ENCODE data around the gene SLC30A9. TPM values are rescaled to one million over a fixed set of nuclear protein-coding genes. Genes with fewer than 3 reads are reported as not detected.

SLC30A9 gene
- total RNA-seq, 4 donors from 2014 or later, result 24.5 to 35.6 (median 27.3) TPM

DNA sequence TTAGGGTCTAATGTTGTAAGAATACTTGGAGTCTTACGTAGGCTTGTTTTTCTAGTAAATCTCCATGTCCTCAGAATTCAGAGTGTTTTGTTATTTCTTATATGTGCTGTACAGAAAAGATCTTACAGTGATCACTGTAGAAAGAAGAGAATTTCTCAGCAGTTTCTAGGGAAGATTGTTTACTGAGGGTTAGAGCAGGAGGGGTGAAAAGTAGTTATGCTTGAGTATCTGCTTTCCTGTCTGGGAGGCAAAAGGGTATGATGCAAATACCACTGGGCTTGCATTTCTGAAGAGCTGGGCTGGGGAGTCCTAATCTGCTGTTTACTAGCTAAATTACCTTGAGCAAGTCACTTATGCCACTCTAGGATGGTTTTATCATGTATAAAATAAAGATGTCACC is 84.0 kb downstream of the SLC30A9 start:
- Histone ChIP-seq H3K36me3 (peaks cover 0 to 14% of the 10 kb centered on the region in 2 donors), H3K27ac (no peak overlapping the region), H3K4me1 (no peaks in the 10 kb centered on the region), H3K27me3 (no peaks in the 10 kb centered on the region), H3K4me3 (no peak overlapping the region), H3K9me3 (no peaks in the 10 kb centered on the region)
- TF ChIP-seq, protein P1, sequence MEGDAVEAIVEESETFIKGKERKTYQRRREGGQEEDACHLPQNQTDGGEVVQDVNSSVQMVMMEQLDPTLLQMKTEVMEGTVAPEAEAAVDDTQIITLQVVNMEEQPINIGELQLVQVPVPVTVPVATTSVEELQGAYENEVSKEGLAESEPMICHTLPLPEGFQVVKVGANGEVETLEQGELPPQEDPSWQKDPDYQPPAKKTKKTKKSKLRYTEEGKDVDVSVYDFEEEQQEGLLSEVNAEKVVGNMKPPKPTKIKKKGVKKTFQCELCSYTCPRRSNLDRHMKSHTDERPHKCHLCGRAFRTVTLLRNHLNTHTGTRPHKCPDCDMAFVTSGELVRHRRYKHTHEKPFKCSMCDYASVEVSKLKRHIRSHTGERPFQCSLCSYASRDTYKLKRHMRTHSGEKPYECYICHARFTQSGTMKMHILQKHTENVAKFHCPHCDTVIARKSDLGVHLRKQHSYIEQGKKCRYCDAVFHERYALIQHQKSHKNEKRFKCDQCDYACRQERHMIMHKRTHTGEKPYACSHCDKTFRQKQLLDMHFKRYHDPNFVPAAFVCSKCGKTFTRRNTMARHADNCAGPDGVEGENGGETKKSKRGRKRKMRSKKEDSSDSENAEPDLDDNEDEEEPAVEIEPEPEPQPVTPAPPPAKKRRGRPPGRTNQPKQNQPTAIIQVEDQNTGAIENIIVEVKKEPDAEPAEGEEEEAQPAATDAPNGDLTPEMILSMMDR (IDR thresholded peaks at IDR 0.05 in 4 of 5, conservative IDR thresholded peaks at IDR 0.05 in 1 of 5), result no peak
- TF ChIP-seq POLR2A (IDR thresholded peaks at IDR 0.05), result no peak
- in situ Hi-C loops (cut with MboI; ENCODE audit: low sequenced_read_pairs in 4 of 4) (no loop called here), intact Hi-C loops (cut with DNase I; ENCODE audit: low total_unique reads) (no loop called here)
- no peak for ATAC-seq
- DNase-seq, result no peak

- H3K27me3 ChIP-seq, result no peaks in the 10 kb centered on the region
- H3K27ac ChIP-seq, result no peak overlapping the region
- ATAC-seq (no peak), DNase-seq (no peak)
- in situ Hi-C loops (cut with MboI; ENCODE audit: low sequenced_read_pairs in 4 of 4), result no loop called here
- intact Hi-C loops (cut with DNase I; ENCODE audit: low total_unique reads), result no loop called here
- TF ChIP-seq, protein P1 (IDR thresholded peaks at IDR 0.05 in 4 of 5, conservative IDR thresholded peaks at IDR 0.05 in 1 of 5), result no peak
- H3K36me3 ChIP-seq, result peaks cover 0 to 32% of the 10 kb centered on the region in 2 donors
- H3K4me3 ChIP-seq, result no peak overlapping the region
- H3K4me1 ChIP-seq, result no peaks in the 10 kb centered on the region
- no peaks in the 10 kb centered on the region for H3K9me3 ChIP-seq
Observed at GRCh38 chr4:42078184-42078801, 88.0 kb downstream of the SLC30A9 start.

GRCh38 chr4:42080306-42080705 is 90.0 kb downstream of the SLC30A9 start:
- intact Hi-C loops (cut with DNase I; ENCODE audit: low total_unique reads) (no loop called here), in situ Hi-C loops (cut with MboI; ENCODE audit: low sequenced_read_pairs in 4 of 4) (no loop called here)
- Histone ChIP-seq H3K36me3 (peaks cover 0 to 32% of the 10 kb centered on the region in 2 donors), H3K27me3 (no peaks in the 10 kb centered on the region), H3K4me3 (no peak overlapping the region), H3K4me1 (no peaks in the 10 kb centered on the region), H3K27ac (no peak overlapping the region), H3K9me3 (no peaks in the 10 kb centered on the region)
- ATAC-seq (no peak), DNase-seq (no peak)
- TF ChIP-seq, protein P1 (IDR thresholded peaks at IDR 0.05 in 4 of 5, conservative IDR thresholded peaks at IDR 0.05 in 1 of 5), result no peak
- no peak for TF ChIP-seq POLR2A (IDR thresholded peaks at IDR 0.05)

DNA sequence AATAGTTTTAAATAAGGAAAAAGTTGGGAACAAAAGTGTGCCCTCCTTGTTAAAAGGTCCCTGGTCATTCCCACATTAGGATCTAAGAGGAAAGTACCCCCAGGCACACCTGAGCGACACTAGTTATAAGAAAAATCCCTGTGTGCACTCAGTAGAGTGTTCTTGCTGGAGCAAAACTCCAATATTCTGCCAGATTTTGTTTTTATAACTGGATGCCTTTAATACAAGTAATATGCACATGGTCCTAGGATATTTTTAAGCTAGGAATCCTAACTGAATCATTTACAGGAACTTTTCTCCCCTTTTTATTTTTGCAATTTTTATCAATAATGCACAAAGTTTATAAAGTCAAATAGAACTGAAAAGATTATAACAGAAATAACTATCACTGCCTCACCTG is 93.5 kb downstream of the SLC30A9 start:
- Histone ChIP-seq H3K9me3 (no peaks in the 10 kb centered on the region), H3K4me1 (no peaks in the 10 kb centered on the region), H3K36me3 (peaks cover 0 to 39% of the 10 kb centered on the region in 2 donors), H3K4me3 (no peak overlapping the region), H3K27ac (no peak overlapping the region), H3K27me3 (no peaks in the 10 kb centered on the region)
- ATAC-seq (no peak), DNase-seq (no peak)
- TF ChIP-seq, protein P1 (IDR thresholded peaks at IDR 0.05 in 4 of 5, conservative IDR thresholded peaks at IDR 0.05 in 1 of 5), result no peak
- no peak for TF ChIP-seq POLR2A (IDR thresholded peaks at IDR 0.05)
- intact Hi-C loops (cut with DNase I; ENCODE audit: low total_unique reads), result no loop called here
- in situ Hi-C loops (cut with MboI; ENCODE audit: low sequenced_read_pairs in 4 of 4), result no loop called here

GRCh38 chr4:42088386-42088785 is 98.1 kb downstream of the SLC30A9 start:
- peaks cover 0 to 20% of the 10 kb centered on the region in 2 donors for H3K36me3 ChIP-seq
- TF ChIP-seq, protein P1 (IDR thresholded peaks at IDR 0.05 in 4 of 5, conservative IDR thresholded peaks at IDR 0.05 in 1 of 5), result no peak

More at GRCh38 chr4:42088386-42088785, 98.1 kb downstream of the SLC30A9 start:
- ATAC-seq (no peak), DNase-seq (no peak)
- Histone ChIP-seq H3K4me3 (no peak overlapping the region), H3K4me1 (no peaks in the 10 kb centered on the region), H3K9me3 (no peaks in the 10 kb centered on the region), H3K27me3 (no peaks in the 10 kb centered on the region), H3K27ac (no peak overlapping the region)
- intact Hi-C loops (cut with DNase I; ENCODE audit: low total_unique reads) (no loop called here), in situ Hi-C loops (cut with MboI; ENCODE audit: low sequenced_read_pairs in 4 of 4) (no loop called here)

Measured in gastrocnemius medialis (tissue), 4 donors.